Peyer's patch (tissue), 4 donors: ENCODE results near the gene SFTPD.
"Not testable (repeated sequence)": the region's sequence is repeated elsewhere in the genome, so short reads cannot be mapped to it uniquely, and the experiment has no call there.

Source experiments
- POLR2A ChIP-seq, 2 donors: fragments of 450-650 bp; IDR thresholded peaks; one replicate each; pipeline ENCODE4 v1.5.1; 2017; ENCODE audit warnings: antibody characterized with exemption in 2 of 2, mild to moderate bottlenecking in 2 of 2, moderate library complexity in 2 of 2
- TF ChIP-seq, protein P1 (sequence below), 6 experiments: fragments of 450-650 bp in 4 of 6; fragments of 200-600 bp in 2 of 6; sonication (generic) in 1 of 6; IDR thresholded peaks; one replicate each; pipeline ENCODE4 v1.5.1; 2017 to 2019; ENCODE audit warnings: antibody characterized with exemption in 6 of 6, mild to moderate bottlenecking in 3 of 6, moderate library complexity in 1 of 6

DNA sequence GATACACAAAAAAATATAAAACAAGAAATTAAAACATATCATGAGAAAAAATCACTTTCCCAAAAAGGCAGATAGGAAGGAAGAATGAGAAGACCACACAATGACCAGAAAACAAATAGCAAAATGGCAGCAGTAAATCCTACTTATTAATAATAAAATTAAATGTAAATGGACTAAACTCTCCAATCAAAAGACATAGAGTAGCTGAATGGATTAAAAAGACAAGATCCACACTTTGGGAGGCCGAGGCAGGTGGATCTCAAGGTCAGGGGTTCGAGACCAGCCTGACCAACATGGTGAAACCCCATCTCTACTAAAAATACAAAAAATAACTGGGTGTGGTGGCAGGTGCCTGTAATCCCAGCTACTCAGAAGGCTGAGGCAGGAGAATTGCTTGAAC, 39.3 kb upstream of the SFTPD start:
- TF ChIP-seq, protein P1, sequence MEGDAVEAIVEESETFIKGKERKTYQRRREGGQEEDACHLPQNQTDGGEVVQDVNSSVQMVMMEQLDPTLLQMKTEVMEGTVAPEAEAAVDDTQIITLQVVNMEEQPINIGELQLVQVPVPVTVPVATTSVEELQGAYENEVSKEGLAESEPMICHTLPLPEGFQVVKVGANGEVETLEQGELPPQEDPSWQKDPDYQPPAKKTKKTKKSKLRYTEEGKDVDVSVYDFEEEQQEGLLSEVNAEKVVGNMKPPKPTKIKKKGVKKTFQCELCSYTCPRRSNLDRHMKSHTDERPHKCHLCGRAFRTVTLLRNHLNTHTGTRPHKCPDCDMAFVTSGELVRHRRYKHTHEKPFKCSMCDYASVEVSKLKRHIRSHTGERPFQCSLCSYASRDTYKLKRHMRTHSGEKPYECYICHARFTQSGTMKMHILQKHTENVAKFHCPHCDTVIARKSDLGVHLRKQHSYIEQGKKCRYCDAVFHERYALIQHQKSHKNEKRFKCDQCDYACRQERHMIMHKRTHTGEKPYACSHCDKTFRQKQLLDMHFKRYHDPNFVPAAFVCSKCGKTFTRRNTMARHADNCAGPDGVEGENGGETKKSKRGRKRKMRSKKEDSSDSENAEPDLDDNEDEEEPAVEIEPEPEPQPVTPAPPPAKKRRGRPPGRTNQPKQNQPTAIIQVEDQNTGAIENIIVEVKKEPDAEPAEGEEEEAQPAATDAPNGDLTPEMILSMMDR (IDR thresholded peaks at IDR 0.05) = not testable (repeated sequence)
- not testable (repeated sequence) for TF ChIP-seq POLR2A (IDR thresholded peaks at IDR 0.05)
